DMS53 (cell line): ENCODE results near the gene SYTL1.
A peak's percentile ranks its signal among the peaks of the same experiment; 100 is the strongest.

Experiments
- DNase-seq: peaks from one replicate; lab custom pipeline; 2025; lab: John Stamatoyannopoulos, UW

SYTL1 gene

DNA sequence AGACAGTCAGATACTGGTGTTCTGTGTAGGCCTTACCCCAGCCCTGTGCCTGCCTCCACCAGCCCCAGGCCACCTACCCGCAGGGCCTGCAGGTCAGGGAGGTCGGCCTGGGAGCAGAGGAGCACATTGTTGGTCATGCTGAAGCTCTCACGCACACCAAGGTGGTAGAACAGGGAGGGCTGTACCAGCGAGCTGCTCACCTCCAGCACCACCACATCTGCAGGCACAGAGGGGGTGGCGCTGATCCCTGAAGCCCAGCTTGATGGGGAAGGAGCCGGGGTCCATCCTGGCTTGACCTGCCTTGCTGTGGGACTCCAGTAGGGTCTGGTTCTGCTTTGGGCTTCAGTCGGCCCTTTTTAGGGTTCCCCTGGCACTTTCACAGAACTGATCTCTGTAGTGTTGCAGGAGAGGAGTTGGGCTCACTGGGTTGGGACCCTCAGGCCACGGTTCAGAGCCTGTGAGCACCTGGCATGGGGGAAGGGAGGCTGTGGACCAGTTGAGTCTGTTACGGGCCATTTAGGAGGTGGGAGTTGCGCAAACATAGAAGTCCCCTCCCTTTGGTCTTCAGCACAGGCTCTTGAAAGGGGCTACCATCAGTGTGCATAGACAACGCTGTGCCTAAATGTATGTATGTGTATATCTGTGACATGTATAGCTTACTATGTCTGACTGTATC lies 23.0 kb downstream of the SYTL1 start:
- no peak for DNase-seq

DNA sequence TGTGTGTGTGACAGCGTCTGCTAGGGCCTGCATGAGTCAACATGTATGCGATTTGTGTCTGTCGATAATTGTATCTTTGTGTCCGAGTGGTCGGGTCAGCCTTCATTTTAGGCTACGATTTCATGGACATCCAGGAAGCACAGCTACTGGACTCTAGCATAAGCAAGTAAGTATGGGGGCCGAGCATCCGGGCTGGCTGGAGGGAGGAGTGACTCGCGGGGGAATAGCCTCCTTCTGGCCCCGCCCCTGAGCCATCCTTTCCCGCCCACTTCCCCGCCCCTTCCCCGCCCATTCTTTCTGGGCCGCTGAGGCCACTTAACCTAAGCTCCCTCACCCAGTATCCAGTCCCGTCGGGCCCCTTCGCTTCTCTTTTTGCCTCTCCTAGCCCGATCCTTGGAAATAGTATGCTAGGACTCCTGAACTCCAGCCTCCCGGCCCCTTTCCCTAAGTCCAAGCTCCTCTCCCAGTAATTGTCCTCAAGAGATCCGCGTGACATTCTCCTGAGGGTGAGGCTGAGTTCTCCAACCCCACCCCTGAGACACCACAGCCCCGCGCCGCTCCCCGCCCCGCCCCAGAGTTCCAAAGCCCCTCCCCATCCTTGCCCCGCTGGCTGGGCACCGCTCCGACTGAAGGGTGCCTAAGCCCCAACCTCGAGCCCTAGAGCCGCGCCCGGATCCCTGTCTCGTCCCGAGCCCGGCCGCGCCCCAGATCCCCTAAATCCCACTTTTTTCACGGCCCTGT lies 23.7 kb downstream of the SYTL1 start:
- DNase-seq = peak; percentile 94

DNA sequence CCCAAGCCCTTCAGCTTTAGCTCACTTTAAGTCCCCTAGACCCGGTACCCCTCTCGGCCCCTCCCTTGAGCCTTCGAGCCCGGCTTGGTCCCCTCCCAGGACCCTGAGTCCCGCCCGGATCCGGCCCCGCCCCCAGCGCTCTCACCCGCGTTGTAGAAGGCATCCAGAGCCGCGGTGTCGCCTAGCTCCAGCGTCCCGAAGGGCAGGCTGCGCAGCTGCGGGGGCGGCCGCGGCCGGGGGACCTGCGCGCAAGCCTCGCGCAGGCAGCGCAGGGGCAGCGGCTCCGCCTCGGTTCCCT lies 24.2 kb downstream of the SYTL1 start:
- DNase-seq = peak; percentile 90

DNA sequence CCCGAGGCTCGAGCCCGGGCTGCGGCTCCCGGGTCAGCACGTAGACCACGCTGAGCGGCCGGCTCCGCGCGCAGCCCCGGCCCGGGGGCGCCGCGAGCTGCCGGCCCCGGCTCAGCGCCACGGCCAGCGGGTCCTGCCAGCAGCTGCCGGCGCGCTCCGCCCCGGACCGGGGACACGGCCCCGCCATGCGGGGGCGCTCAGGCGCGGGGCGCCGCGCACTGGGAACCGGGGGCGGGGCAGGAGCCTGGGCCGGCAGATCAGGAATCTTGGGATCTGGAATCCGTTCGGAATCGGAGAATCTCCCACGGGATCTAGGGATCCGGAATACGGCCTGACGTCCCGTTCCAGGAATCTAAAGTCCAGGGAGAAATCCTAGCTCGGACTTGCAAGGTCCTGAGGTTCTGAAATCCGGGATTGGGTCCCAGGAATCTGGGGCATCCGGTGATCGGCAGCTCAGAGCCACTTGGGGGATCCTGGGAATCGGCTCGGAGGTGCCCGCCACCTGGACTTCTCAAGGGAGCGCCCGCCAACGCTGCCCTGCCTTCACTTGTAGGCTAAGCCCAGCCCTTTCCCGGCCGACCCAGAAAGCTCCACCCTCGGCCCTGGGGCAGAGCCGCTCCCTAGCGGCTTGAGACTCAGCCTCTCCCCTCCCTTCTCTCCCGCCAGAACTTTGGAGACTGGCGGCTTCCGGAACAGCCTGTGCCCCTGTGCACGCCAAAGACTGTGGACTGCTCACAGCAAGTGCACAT lies 24.8 kb downstream of the SYTL1 start, which contains the start of gene MAP3K6:
Gene MAP3K6 (minus strand): TSS at position 551 of the 749 bp plus-strand sequence. CDS start 364 bp downstream, at position 187.
- DNase-seq = peak; percentile 90

- no peak for DNase-seq
These were observed 25.4 kb downstream of the SYTL1 start for GRCh38 chr1:27367160-27367650.

DNA sequence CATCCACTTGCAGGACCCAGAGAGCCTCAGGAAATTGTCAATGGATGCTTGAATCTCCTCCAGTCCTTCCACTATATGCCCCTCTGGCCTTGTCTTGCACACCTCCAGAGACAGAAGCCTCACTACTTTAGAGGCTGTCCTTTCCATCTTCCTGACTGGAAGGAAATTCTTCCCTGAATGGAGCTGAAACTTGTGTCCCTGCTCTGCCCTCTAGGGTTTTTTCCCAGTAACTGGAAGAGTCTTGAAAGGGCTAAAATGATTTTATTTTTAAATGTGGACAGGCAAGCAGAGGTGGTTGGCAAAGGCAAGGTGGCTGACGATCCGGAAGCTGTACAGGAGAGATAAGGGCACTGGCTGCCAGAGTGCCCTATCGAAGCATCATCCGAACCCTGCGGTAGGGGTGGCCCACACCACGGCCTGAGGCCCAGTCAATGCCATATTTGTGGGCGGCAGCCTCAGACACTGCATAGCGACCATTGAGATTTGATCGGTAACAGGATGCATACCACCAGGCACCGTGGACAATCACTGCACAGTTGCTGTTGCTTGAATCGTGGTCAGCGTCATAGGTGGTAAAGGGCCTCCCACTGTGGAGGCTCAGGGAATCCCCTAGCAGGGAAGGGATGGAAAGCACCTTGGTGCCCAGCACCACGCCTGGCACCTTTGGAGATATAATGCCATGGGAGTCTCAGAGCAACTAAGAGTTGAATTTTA lies 27.2 kb downstream of the SYTL1 start:
- DNase-seq = peak; percentile 45

GRCh38 chr1:27372022-27372807 lies 30.4 kb downstream of the SYTL1 start:
- no peak for DNase-seq

GRCh38 chr1:27372808-27373690 lies 31.2 kb downstream of the SYTL1 start:
- DNase-seq = peak; percentile 27

DNA sequence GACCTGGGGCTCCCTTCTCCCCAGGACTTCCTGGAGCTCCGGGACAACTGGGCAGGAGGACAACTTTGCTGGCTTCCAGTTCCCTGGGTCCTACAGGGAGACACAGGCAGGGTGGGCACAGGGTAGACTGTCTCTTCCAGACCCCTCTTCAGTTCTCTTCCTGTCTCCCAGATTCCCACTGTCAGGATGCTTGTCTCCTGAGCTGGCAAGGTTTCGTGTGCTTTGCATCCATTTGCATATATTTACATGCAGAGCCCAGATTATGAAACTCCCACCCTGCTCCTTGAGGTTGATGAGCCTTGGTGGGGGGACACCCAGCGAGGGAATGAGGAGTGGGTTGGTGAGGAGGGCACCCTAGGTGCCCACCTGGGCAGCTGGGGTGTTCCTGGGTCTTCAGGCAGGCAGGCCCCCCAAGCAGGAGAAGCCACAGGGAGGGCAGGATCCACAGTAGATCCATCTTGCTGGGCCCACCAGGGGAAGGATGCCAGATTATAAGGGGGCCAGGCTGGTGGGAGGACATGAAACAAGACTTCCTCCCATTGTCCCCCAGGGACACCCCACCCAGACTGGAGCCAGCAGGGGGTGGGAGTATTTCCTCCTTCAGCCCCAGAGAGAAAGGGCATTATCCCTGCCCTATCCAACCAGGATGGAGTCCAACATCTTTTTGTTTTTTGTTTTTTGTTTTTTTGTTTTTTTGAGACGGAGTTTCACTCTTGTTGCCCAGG lies 32.7 kb downstream of the SYTL1 start, which contains the start of gene FCN3:
Gene FCN3 (minus strand): TSS at position 463 of the 725 bp plus-strand sequence. CDS start 6 bp downstream, at position 457.
- DNase-seq = no peak

DNA sequence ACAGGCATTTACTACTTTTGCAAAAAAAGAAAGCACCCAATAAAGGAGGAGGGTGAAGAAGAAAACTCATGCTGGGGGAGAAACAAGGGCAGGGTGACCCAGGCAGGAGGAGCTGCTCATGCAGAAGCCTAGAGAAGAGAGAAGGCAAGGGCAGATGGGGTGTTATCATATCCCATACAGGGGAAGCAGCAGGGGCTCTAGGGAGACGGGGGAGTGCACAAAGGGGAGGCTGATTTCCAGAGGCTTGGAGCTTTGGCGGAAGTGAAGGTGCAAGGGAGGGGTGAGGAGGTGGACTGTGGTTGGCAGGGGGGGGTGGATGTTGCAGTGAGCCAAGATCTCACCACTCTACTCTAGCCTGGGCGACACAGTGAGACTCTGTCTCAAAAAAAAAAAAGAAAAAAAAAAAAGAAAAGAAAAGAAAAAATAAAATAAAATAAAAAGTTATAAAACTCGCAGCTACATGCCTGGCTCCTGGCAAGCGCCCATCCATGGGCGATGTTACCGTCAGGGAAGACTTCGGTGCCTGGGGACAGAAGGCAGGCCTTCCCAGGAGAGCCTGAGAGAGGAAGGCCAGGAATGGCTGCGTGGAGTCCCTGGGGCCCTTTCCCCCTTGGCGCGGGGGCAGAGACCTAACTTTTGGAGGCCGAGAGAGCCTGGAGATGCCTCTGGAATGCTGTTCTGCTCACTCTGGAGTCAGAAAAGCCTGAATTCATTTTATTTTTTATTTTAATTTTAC lies 36.1 kb downstream of the SYTL1 start:
- no peak for DNase-seq

GRCh38 chr1:27379564-27380122 lies 37.8 kb downstream of the SYTL1 start:
- no peak for DNase-seq

GRCh38 chr1:27380224-27380623 lies 38.4 kb downstream of the SYTL1 start:
- DNase-seq = no peak

DNA sequence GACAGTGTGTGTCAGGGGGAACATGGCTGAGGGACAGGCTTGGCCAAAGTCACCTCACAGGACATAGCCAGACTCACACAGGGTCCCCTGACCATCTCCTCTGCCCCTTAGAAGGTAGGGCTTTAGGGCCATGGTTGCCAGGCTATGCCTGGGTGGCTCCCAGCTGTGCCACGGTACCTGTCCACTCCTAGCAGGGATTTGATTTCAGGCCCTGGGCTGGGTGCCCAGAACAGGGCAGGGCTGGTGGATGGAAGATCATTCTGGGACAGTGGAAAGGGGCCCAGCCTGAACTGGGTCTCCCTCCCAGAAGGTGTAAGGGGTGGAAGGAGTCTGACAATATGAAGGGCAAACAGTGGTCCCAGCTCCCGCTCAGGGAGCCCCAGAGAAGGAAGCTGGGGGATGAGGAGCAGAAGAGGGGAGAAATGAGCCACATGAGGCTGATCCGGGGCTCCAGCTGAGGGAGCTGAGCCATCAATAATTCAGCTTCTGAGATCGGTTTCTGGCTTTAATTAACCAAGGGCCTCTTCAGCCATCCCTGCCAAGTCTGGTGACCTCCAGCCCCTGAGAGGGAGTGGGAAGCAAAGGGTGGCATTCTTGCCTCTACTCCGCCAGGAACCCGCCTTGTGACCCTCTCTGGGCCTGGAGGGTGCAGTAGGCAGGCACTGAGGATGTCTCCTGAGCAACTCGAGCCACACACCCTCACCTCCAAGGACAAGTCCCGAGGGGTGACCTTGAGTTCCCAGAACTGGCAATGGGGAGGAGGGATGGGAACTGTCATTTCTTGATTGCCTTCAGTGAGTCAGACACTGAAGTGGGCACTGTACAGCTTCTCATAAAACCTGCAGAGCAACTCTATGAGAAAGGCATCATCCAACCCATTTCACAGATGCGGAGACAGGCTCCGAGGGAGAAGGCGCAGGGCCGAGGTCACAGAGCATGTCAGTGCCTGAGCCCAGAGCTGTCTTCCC lies 39.2 kb downstream of the SYTL1 start:
- peak; percentile 58 for DNase-seq

GRCh38 chr1:27381969-27382762 lies 40.3 kb downstream of the SYTL1 start:
- no peak for DNase-seq

DNA sequence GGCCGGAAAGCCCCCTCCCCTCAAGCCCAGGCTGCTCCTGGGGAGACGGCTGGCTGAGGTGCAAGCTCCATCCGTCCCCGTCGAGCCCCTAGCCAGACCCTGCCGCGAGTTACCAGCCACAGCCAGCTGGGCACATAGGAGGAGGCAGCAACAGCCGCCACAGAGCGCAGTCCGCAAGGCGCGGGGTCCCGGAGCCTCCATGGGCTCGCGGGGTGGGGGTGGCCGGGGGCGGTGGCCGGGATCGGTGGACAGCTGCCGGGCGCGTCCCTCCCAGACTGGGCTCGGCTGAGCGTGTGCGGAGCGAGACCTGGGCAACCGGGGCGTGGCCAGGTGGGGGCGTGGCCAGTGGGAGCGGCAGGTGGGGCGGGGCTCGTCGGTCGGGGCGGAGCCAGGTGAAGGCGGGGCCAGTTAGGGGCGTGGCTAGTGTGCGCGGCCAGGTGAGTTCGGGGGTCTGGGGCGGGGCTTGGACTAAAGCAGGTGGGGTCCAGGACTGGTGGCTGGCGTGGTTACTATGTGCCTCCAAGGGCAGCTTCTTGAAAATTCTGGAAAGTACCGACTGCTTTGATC lies 41.3 kb downstream of the SYTL1 start, which contains the start of gene CD164L2:
Gene CD164L2 (minus strand): TSS at position 295 of the 567 bp plus-strand sequence. CDS start 94 bp downstream, at position 201.
- peak; percentile 70 for DNase-seq

GRCh38 chr1:27383661-27384060 lies 41.8 kb downstream of the SYTL1 start:
- DNase-seq = no peak
